ENCODE data around the gene GAS7.

DNA sequence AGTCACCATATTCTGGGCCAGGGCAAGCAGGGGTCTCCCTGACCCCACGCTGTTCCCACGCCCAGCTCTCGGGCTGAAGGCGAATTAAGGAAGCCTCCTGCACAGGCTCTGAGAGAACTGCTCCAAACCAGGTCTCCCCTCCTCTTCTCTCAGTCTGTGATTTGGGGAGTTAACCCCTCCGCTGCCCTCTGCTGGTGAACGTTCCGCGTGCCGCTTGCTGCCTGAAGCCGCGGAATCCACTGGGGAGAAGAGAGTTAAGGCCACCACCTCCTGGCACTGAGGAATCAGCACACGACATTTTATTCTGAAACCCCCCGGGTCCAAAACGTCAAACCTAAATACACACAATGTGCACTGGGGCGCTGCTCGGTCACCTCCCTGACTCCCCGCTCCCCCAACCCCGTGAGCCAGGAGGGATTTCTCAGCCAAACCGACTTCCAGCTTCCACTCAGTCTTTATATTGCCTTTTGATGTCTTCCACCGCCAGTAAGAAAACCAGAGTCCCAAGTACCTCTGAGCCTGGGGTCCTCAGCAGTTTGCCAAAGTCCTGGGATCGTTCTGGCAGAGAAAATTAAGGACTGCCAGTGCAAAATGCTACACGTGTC lies 238.9 kb downstream of the GAS7 start:
- no peak for TF ChIP-seq ZNF395 (CRISPR knock-in tag; IDR thresholded peaks at IDR 0.05)
- TF ChIP-seq HIVEP1 (CRISPR knock-in tag; IDR thresholded peaks at IDR 0.05), result no peak
- TF ChIP-seq POLR2AphosphoS5 (IDR thresholded peaks at IDR 0.05; ENCODE audit: control insufficient read depth, insufficient read depth, low read depth, low read length), result no peak
- TF ChIP-seq RAD21 (CRISPR knock-in tag; conservative IDR thresholded peaks at IDR 0.05 in 1 of 2, IDR thresholded peaks at IDR 0.05 in 1 of 2), result peak in 1 of 2 experiments; percentile 19; a peak in 1 of 4 replicates
